Measurements from ENCODE around the gene PABPN1L. TPM values are rescaled to one million over a fixed set of nuclear protein-coding genes. Genes with fewer than 3 reads are reported as not detected.
A peak's percentile ranks its signal among the peaks of the same experiment; 100 is the strongest.

Gene PABPN1L
- total and polyA plus RNA-seq, 2 of the 4 experiments (the other 2 are of a cell fraction), result not detected

- peak overlapping the region; percentile 37 for H2AK9ac ChIP-seq (replicated peaks; ENCODE audit: low read depth, low read length, poor library complexity)
- H4K8ac ChIP-seq (ENCODE audit: low read depth in 2 of 2, low read length in 2 of 2), result no peak overlapping the region
- H2AK5ac ChIP-seq (ENCODE audit: low read depth, low read length), result no peak overlapping the region
- no peak overlapping the region for H3K4ac ChIP-seq (ENCODE audit: low read depth, low read length)
- H3K27me3 ChIP-seq (ENCODE audit: control insufficient read depth, insufficient read depth, low read length), result no peaks in the 10 kb centered on the region; the same call in 1 of the 2 replicates
- no peak overlapping the region for H3K9ac ChIP-seq (ENCODE audit: low read depth, low read length)
- no peak overlapping the region for H4K5ac ChIP-seq (ENCODE audit: low read depth, low read length)
- H4K91ac ChIP-seq (ENCODE audit: insufficient read depth, low read depth, low read length), result no peak overlapping the region
- intact Hi-C loops (cut with micrococcal nuclease) (no loop called here), in situ Hi-C loops (cut with MboI; ENCODE audit: low sequenced_read_pairs) (no loop called here), dilution Hi-C loops (cut with HindIII; ENCODE audit: low sequenced_read_pairs, unreplicated experiment) (no loop called here)
- CTCF ChIA-PET, result no interaction called here
- ATAC-seq (ENCODE audit: low read depth) (no peak), DNase-seq (no peak)
- POLR2A ChIA-PET (ENCODE audit: unreplicated experiment), result no interaction called here
- H3K4me2 ChIP-seq (ENCODE audit: low read depth, low read length), result no peak overlapping the region
- 83% methylated on average over 5 of the region's 25 CpGs; no CpG with 5 or more reads in 1 of the 2 experiments for WGBS, 2 experiments (ENCODE audit: extremely low coverage in 2 of 2, insufficient read length in 1 of 2)
- TF ChIP-seq RFX5 (IDR thresholded peaks at IDR 0.05; ENCODE audit: low read depth, low read length) (no peak), CEBPB (IDR thresholded peaks at IDR 0.05; ENCODE audit: low read depth, low read length) (no peak), USF2 (IDR thresholded peaks at IDR 0.05; ENCODE audit: low read depth, low read length) (no peak), NFE2L2 (IDR thresholded peaks at IDR 0.05; ENCODE audit: low read depth, low read length) (no peak), SMC3 (IDR thresholded peaks at IDR 0.05; ENCODE audit: low read depth, low read length) (no peak), CHD1 (IDR thresholded peaks at IDR 0.05; ENCODE audit: low read depth, low read length) (no peak), BHLHE40 (IDR thresholded peaks at IDR 0.05; ENCODE audit: low read depth, low read length) (no peak), POLR2A (IDR thresholded peaks at IDR 0.05; ENCODE audit: low read depth, low read length) (no peak)
- no peak overlapping the region for H3K56ac ChIP-seq (ENCODE audit: extremely low read depth, insufficient read depth, low read length)
- H3K27ac ChIP-seq (ENCODE audit: insufficient read depth, low read length), result no peak overlapping the region
- H3K4me1 ChIP-seq (ENCODE audit: control insufficient read depth, insufficient read depth, low read length), result peaks cover 2% of the 10 kb centered on the region; the same call in 1 of the 2 replicates
- H3K9me3 ChIP-seq (ENCODE audit: control insufficient read depth, insufficient read depth, low read length), result no peaks in the 10 kb centered on the region
- H3K4me3 ChIP-seq (ENCODE audit: insufficient read depth, low read depth, low read length), result no peak overlapping the region
- peaks cover 25% of the 10 kb centered on the region for H3K36me3 ChIP-seq (ENCODE audit: control insufficient read depth, insufficient read depth, low read length)
- no peak overlapping the region for H2BK20ac ChIP-seq (ENCODE audit: low read depth, low read length)
- no peak overlapping the region for H3K23ac ChIP-seq (ENCODE audit: low read depth, low read length)
- no TSS peak for BruUV-seq (replicated peaks)
- no peak overlapping the region for H3K14ac ChIP-seq (replicated peaks; ENCODE audit: low read depth, low read length)
- H3K9me1 ChIP-seq (ENCODE audit: insufficient read depth, low read length), result no peaks in the 10 kb centered on the region
- no peaks in the 10 kb centered on the region; the same call in 1 of the 2 replicates for H4K20me1 ChIP-seq (ENCODE audit: insufficient read depth, low read length)
- peaks cover 2 to 9% of the 10 kb centered on the region in 2 experiments; a peak in 3 of 4 replicates for H3K79me1 ChIP-seq (ENCODE audit: low read depth in 1 of 2, low read length in 2 of 2)
- H3K18ac ChIP-seq (ENCODE audit: low read depth, low read length), result no peak overlapping the region
- H2BK5ac ChIP-seq (ENCODE audit: low read depth, low read length, poor library complexity, severe bottlenecking), result no peak overlapping the region
- H2BK120ac ChIP-seq (ENCODE audit: low read depth, low read length), result no peak overlapping the region
- no peak overlapping the region for H2AFZ ChIP-seq (replicated peaks; ENCODE audit: low read length, poor library complexity)
- no peak overlapping the region for H2BK15ac ChIP-seq (ENCODE audit: low read depth, low read length)
Observed at GRCh38 chr16:88862968-88863367, 3.5 kb downstream of the PABPN1L start.

Measured in IMR-90 (cell line).